ENCODE results near the gene ACHE. TPM values are rescaled to one million over a fixed set of nuclear protein-coding genes. Genes with fewer than 3 reads are reported as not detected.

ACHE gene
- total RNA-seq, 1 donor from 2014 or later, result not detected

GRCh38 chr7:100867040-100867775 is 28.5 kb downstream of the ACHE start, which contains the start of gene TRIP6:
TRIP6 (plus strand) TSS chr7:100867387; CDS start chr7:100867498, 111 bp downstream.
- peak within 1 kb of the TSS; percentile 91 for H3K27ac Mint-ChIP-seq
- peak within 1 kb of the TSS; percentile 98 for H3K4me2 ChIP-seq
- H3K9me3 Mint-ChIP-seq, result no peaks in the 10 kb centered on the region
- peaks cover 13% of the 10 kb centered on the region for H3K4me1 ChIP-seq
- peaks cover 10% of the 10 kb centered on the region for H3F3A ChIP-seq (ENCODE audit: low read depth)
- H3K9ac ChIP-seq, result peak within 1 kb of the TSS; percentile 90
- DNase-seq (ENCODE audit: low spot score), result peak; percentile 91
- peak within 1 kb of the TSS; percentile 93 for H3K4me3 ChIP-seq
- H3K79me2 ChIP-seq (ENCODE audit: low read depth), result peaks cover 26% of the 10 kb centered on the region
- H3K9me3 ChIP-seq (ENCODE audit: low read depth), result no peaks in the 10 kb centered on the region
- H4K20me1 ChIP-seq (ENCODE audit: low read depth), result no peaks in the 10 kb centered on the region
- H3K27me3 ChIP-seq, result no peaks in the 10 kb centered on the region
- peaks cover 7% of the 10 kb centered on the region for H3K36me3 Mint-ChIP-seq
- H3K4me1 Mint-ChIP-seq, result peaks cover 11% of the 10 kb centered on the region
- peaks cover 5% of the 10 kb centered on the region for H3K27me3 Mint-ChIP-seq (ENCODE audit: insufficient read depth, low read depth)
- H3K4me3 Mint-ChIP-seq, result peak within 1 kb of the TSS; percentile 94
- TF ChIP-seq EZH2 (IDR thresholded peaks at IDR 0.05), result no peak
- no peak for TF ChIP-seq CTCF (IDR thresholded peaks at IDR 0.05)
- TF ChIP-seq EZH2phosphoT487 (IDR thresholded peaks at IDR 0.05), result no peak
- H2AFZ ChIP-seq (replicated peaks), result peak within 1 kb of the TSS; percentile 81
- peak within 1 kb of the TSS; percentile 42 for H3K27ac ChIP-seq
- no peaks in the 10 kb centered on the region for H3K36me3 ChIP-seq

GRCh38 chr7:100866729-100867039 is 29.0 kb downstream of the ACHE start:
- Histone ChIP-seq H3K9ac (no peak overlapping the region), H2AFZ (replicated peaks) (peak overlapping the region; percentile 81)
- H3K4me3 Mint-ChIP-seq, result peak overlapping the region; percentile 94

GRCh38 chr7:100865938-100866728 is 29.6 kb downstream of the ACHE start:
- H3K4me3 Mint-ChIP-seq, result no peak overlapping the region
- peaks cover 11% of the 10 kb centered on the region for H3K4me1 Mint-ChIP-seq
- no peak overlapping the region for H3K4me3 ChIP-seq
- H3K9me3 Mint-ChIP-seq, result no peaks in the 10 kb centered on the region
- H3K36me3 Mint-ChIP-seq, result peaks cover 7% of the 10 kb centered on the region
- TF ChIP-seq EZH2 (IDR thresholded peaks at IDR 0.05), result no peak
- no peak for DNase-seq (ENCODE audit: low spot score)
- H3K9me3 ChIP-seq (ENCODE audit: low read depth), result no peaks in the 10 kb centered on the region
- H3K27ac Mint-ChIP-seq, result no peak overlapping the region
- no peaks in the 10 kb centered on the region for H4K20me1 ChIP-seq (ENCODE audit: low read depth)
- H3K27me3 ChIP-seq, result no peaks in the 10 kb centered on the region
- H3K4me1 ChIP-seq, result peaks cover 13% of the 10 kb centered on the region
- H3K9ac ChIP-seq, result no peak overlapping the region
- no peak overlapping the region for H3K27ac ChIP-seq
- no peak overlapping the region for H2AFZ ChIP-seq (replicated peaks)
- peaks cover 10% of the 10 kb centered on the region for H3F3A ChIP-seq (ENCODE audit: low read depth)
- no peaks in the 10 kb centered on the region for H3K36me3 ChIP-seq
- peaks cover 5% of the 10 kb centered on the region for H3K27me3 Mint-ChIP-seq (ENCODE audit: insufficient read depth, low read depth)
- peaks cover 26% of the 10 kb centered on the region for H3K79me2 ChIP-seq (ENCODE audit: low read depth)
- no peak overlapping the region for H3K4me2 ChIP-seq

More at GRCh38 chr7:100866729-100867039, 29.0 kb downstream of the ACHE start:
- DNase-seq (ENCODE audit: low spot score), result no peak
- Histone ChIP-seq H3K27ac (no peak overlapping the region), H4K20me1 (ENCODE audit: low read depth) (no peaks in the 10 kb centered on the region), H3K4me2 (peak overlapping the region; percentile 98), H3K4me3 (peak overlapping the region; percentile 93), H3K9me3 (ENCODE audit: low read depth) (no peaks in the 10 kb centered on the region), H3K36me3 (no peaks in the 10 kb centered on the region), H3K4me1 (peaks cover 13% of the 10 kb centered on the region), H3F3A (ENCODE audit: low read depth) (peaks cover 10% of the 10 kb centered on the region), H3K27me3 (no peaks in the 10 kb centered on the region), H3K79me2 (ENCODE audit: low read depth) (peaks cover 26% of the 10 kb centered on the region)
- H3K4me1 Mint-ChIP-seq, result peaks cover 11% of the 10 kb centered on the region
- peaks cover 5% of the 10 kb centered on the region for H3K27me3 Mint-ChIP-seq (ENCODE audit: insufficient read depth, low read depth)
- H3K27ac Mint-ChIP-seq, result peak overlapping the region; percentile 91
- peaks cover 7% of the 10 kb centered on the region for H3K36me3 Mint-ChIP-seq
- TF ChIP-seq CTCF (IDR thresholded peaks at IDR 0.05) (no peak), EZH2phosphoT487 (IDR thresholded peaks at IDR 0.05) (no peak), EZH2 (IDR thresholded peaks at IDR 0.05) (no peak)
- no peaks in the 10 kb centered on the region for H3K9me3 Mint-ChIP-seq
